Endothelial cell of umbilical vein (primary cell): Measurements from ENCODE around the gene ROMO1. TPM values are rescaled to one million over a fixed set of nuclear protein-coding genes. Genes with fewer than 3 reads are reported as not detected.

Experiments used
- BruUV-seq: library from RNA; stranded (reverse); fragments of 400-500 nt; replicated peaks from 2 replicates; lab custom pipeline; 2021; lab: Mats Ljungman, UMichigan
- CTCF ChIA-PET: fragments of 300-600, 350-600 bp; sonication (Branson Sonifier 250); formaldehyde crosslinking; loops from one replicate; lab custom pipeline; 2021; ENCODE audit warnings: antibody characterized with exemption, inconsistent platforms; lab: Charles Lee
- POLR2A ChIA-PET: fragments of 300-600, 350-600 bp; sonication (Branson Sonifier 250); formaldehyde crosslinking; loops from one replicate; lab custom pipeline; 2021; ENCODE audit warnings: antibody characterized with exemption, inconsistent platforms; lab: Charles Lee
- DNase-seq: peaks from one replicate; pipeline ENCODE4 v3.0.0-alpha.2; 2011; ENCODE audit warnings: low read depth, low spot score
- FAIRE-seq: peaks from 2 replicates; lab custom pipeline; 2011; peaks lifted over from hg19 to GRCh38; lab: Jason Lieb, UNC
- H2AFZ ChIP-seq: 2 replicates; pipeline ENCODE4 v1.6.0; 2012; ENCODE audit warnings: low read depth, low read length, control low read depth, inconsistent platforms
- H3K27ac ChIP-seq: 2 replicates; pipeline ENCODE4 v1.5.1; 2011; ENCODE audit warnings: low read depth, mild to moderate bottlenecking, control low read depth, low read length, moderate library complexity; ENCODE audit not compliant: insufficient read depth
- H3K27me3 ChIP-seq, 2 experiments: 2 replicates each; pipeline versions ENCODE4 v1.6.0 to v1.6.1; 2011; ENCODE audit warnings: low read length in 2 of 2, mixed read lengths in 1 of 2; ENCODE audit not compliant: control insufficient read depth in 2 of 2, insufficient read depth in 2 of 2
- H3K36me3 ChIP-seq, 2 experiments: 2 replicates in 1 of 2; 3 replicates in 1 of 2; pipeline ENCODE4 v1.5.1; 2011; ENCODE audit warnings: low read length in 2 of 2, mild to moderate bottlenecking in 1 of 2, moderate library complexity in 1 of 2; ENCODE audit not compliant: control insufficient read depth in 2 of 2, insufficient read depth in 2 of 2; ENCODE audit errors: extremely low read depth in 1 of 2
- H3K4me1 ChIP-seq: 3 replicates; pipeline ENCODE4 v1.5.1; 2011; ENCODE audit warnings: mild to moderate bottlenecking, low read length; ENCODE audit not compliant: control insufficient read depth, insufficient read depth; ENCODE audit errors: extremely low read depth
- H3K4me2 ChIP-seq: 2 replicates; pipeline ENCODE4 v1.6.1; 2011; ENCODE audit warnings: low read length, control low read depth, mixed read lengths; ENCODE audit not compliant: insufficient read depth
- H3K4me3 ChIP-seq, 3 experiments: fragments of 200-600 bp in 1 of 3; sonication (generic), shearing (Covaris generic) in 1 of 3; replicated peaks in 1 of 3; 2 replicates each; pipeline ENCODE4 v1.5.1; 2011 to 2016; ENCODE audit warnings: control low read depth in 3 of 3, low read length in 3 of 3, mild to moderate bottlenecking in 2 of 3, inconsistent platforms in 1 of 3, low read depth in 1 of 3, moderate library complexity in 1 of 3; ENCODE audit not compliant: insufficient read depth in 1 of 3
- H3K79me2 ChIP-seq: 2 replicates; pipeline ENCODE4 v1.6.0; 2012; ENCODE audit warnings: low read length, inconsistent platforms; ENCODE audit not compliant: control insufficient read depth, insufficient read depth
- H3K9ac ChIP-seq: replicated peaks from 2 replicates; pipeline ENCODE3; 2011; ENCODE audit warnings: low read length, control low read depth; ENCODE audit not compliant: insufficient read depth; ENCODE audit errors: extremely low read depth
- H3K9me1 ChIP-seq: replicated peaks from 3 replicates; pipeline ENCODE4 v1.6.0; 2011; ENCODE audit warnings: mild to moderate bottlenecking, low read length; ENCODE audit not compliant: control insufficient read depth, insufficient read depth; ENCODE audit errors: extremely low read depth
- H3K9me3 ChIP-seq: replicated peaks from 2 replicates; pipeline ENCODE4 v1.5.1; 2012; ENCODE audit warnings: low read length, inconsistent platforms; ENCODE audit not compliant: control insufficient read depth, insufficient read depth
- H4K20me1 ChIP-seq: replicated peaks from 2 replicates; pipeline ENCODE3; 2011; ENCODE audit warnings: mild to moderate bottlenecking, low read length; ENCODE audit not compliant: control insufficient read depth, insufficient read depth; ENCODE audit errors: extremely low read depth
- CTCF ChIP-seq, 2 donors: IDR thresholded peaks; 1 replicate in 1 of 2; 2 replicates in 1 of 2; pipeline ENCODE4 v1.5.1; 2011; ENCODE audit warnings: low read length in 2 of 2, mild to moderate bottlenecking in 2 of 2, moderate library complexity in 2 of 2, control low read depth in 1 of 2, inconsistent platforms in 1 of 2, low read depth in 1 of 2; ENCODE audit not compliant: insufficient read depth in 1 of 2; ENCODE audit errors: extremely low read depth in 1 of 2
- GATA2 ChIP-seq: IDR thresholded peaks from 2 replicates; pipeline ENCODE4 v1.7.0; 2011; ENCODE audit warnings: low read depth, mild to moderate bottlenecking, moderate library complexity, mixed read lengths, low read length; ENCODE audit not compliant: insufficient read length, insufficient read depth
- JUN ChIP-seq: IDR thresholded peaks from 2 replicates; pipeline ENCODE4 v1.6.1; 2011; ENCODE audit warnings: borderline replicate concordance, low read depth; ENCODE audit not compliant: insufficient read length, insufficient read depth
- MAX ChIP-seq: IDR thresholded peaks from 2 replicates; pipeline ENCODE4 v1.6.1; 2011; ENCODE audit not compliant: insufficient read depth, insufficient read length
- MYC ChIP-seq: IDR thresholded peaks from one replicate; pipeline ENCODE4 v1.6.1; 2011; ENCODE audit warnings: mild to moderate bottlenecking, low read depth, low read length
- POLR2AphosphoS5 ChIP-seq: IDR thresholded peaks from 2 replicates; pipeline ENCODE4 v1.6.1; 2012; ENCODE audit warnings: low read depth, mild to moderate bottlenecking, control low read depth, low read length, moderate library complexity; ENCODE audit not compliant: insufficient read depth
- dilution Hi-C: fragments of 300-500 bp; cut with MboI; formaldehyde crosslinking; loops from one replicate; pipeline ENCODE4 v1.15.0; 2019; ENCODE audit warnings: low sequenced_read_pairs; ENCODE audit not compliant: extremely low pct_ligation_motif_present
- intact Hi-C: fragments of 100-400 bp; cut with micrococcal nuclease; formaldehyde crosslinking; loops from one replicate; pipeline ENCODE4 v1.10.0; 2022
- polyA plus RNA-seq, 4 experiments: library from polyadenylated mRNA; depleted of rRNA in 3 of 4; stranded (reverse) in 3 of 4; unstranded in 1 of 4; fragments of >200 nt; gene quantifications; 2 replicates each; pipeline versions ENCODE4 v1.2.1 to v1.2.3, GENCODE V29; 2011 to 2012; ENCODE audit warnings: missing spikeins in 1 of 4
- total RNA-seq: library from RNA; stranded (reverse); gene quantifications from 2 replicates; pipeline ENCODE4 v1.2.3, GENCODE V29; 2021

Gene ROMO1
- total and polyA plus RNA-seq, 2 donors (not counting 3 experiments of a cell fraction or from before 2014, with no cell fraction given): 174 to 1,099 TPM

GRCh38 chr20:35680452-35681183, 18.6 kb upstream of the ROMO1 start:
- dilution Hi-C loops: no loop called here
- Histone ChIP-seq H3K9ac (no peak overlapping the region), H3K4me2 (no peak overlapping the region), H3K9me3 (no peaks in the 10 kb centered on the region), H3K4me3 (no peak overlapping the region), H3K27me3 (no peaks in the 10 kb centered on the region), H3K4me1 (no peaks in the 10 kb centered on the region), H4K20me1 (no peaks in the 10 kb centered on the region), H3K36me3 (no peaks in the 10 kb centered on the region), H3K9me1 (no peaks in the 10 kb centered on the region), H3K27ac (no peak overlapping the region), H2AFZ (no peak overlapping the region), H3K79me2 (no peaks in the 10 kb centered on the region)
- TF ChIP-seq POLR2AphosphoS5 (no peak), MYC (no peak), JUN (no peak), CTCF (IDR thresholded peaks at IDR 0.05; ENCODE audit: extremely low read depth in 1 of 2, insufficient read depth in 1 of 2, low read depth in 1 of 2, low read length in 2 of 2) (no peak), GATA2 (no peak), MAX (no peak)
- FAIRE-seq (no peak), DNase-seq (no peak)
- intact Hi-C loops: no loop called here
- CTCF ChIA-PET: no interaction called here
- POLR2A ChIA-PET: no interaction called here
- no TSS peak for BruUV-seq
